HG03521 (cell line): ENCODE results near the gene CD7.

Experiments
- ATAC-seq: cut with Tn5 transposase; IDR thresholded peaks from one replicate; pipeline ENCODE4 v1.9.1; 2021; ENCODE audit warnings: mild to moderate bottlenecking, moderate library complexity; ENCODE audit not compliant: unreplicated experiment

Gene CD7

DNA sequence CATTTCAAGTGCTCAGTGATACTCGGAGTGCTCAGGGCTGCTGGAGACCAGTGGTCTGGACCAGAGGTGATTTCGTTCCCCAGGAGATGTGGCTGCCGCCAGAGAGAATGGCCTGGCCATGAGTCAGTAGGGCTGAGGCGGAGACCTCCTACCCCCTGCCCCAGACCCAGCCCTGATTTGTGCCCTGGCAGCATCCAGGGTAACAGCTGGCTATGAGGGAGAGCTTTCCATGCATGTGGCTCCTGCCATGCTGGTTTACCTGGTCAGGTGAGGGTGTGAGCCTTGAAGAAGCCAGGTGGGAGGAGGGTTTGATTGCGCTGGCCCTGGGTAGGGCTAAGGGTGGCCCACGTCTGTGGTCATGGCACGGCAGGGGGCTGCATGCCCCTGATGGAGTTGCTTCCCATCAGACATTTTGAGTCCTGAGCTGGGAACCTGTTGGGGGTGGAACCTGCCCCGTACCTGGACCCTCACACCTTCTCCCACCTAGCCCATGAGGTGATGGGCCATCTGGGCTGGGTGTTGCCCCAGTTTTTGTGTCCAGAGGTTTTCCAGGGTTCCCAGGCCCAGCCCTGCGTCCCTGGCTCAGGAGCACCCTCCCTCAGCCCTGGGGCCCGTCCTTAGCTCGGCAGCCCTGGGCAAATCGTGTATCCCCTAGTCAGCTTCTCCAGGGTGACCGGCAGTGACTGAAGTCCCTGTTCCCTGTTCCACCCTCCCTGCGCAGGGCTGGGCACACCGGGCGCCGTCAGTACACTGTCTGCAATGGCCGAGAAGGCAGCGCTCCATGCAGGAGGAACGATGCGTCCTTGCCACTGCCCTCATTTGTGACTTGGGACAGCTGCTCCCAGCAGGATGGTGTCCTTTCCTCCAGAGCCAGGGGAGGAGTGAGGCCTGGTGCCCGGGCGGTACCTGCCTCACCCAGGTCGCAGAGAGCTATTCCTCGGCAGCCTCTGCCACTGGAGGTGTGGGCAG, 34.9 kb downstream of the CD7 start:
- ATAC-seq: no peak

DNA sequence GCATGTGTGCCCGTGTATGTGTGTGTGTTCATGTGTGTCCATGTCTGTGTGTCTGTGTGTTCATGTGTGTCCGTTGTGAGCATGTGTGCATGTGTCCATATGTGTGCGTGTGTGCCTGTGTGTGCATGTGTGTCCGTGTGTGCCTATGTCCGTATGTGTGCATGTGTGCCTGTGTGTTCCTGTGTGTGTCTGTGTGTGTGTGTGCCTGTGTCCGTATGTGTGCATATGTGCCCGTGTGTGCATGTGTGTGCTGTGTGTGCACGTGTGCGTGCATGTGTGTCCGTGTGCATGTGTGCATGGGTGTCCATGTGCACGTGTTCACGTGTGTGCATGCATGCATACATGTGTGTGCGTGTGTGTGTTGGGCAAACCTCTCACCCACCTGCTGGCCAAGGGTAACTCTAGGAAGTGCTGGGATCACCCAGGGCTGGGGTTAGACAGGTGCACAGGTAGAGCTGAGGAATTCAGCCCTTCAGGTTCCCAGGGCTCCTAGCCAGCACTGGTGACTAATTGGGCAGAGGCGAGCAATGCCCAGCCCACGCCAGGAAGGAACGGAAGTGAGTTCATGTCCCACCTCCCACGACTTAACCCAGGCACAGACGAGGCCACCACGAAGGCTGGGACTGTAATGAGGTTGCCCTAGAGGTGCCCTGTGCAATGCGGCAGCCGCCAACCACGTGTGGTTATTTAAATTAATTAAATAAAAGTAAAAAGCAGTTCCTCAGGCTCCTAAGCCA, 35.7 kb downstream of the CD7 start:
- ATAC-seq: no peak

DNA sequence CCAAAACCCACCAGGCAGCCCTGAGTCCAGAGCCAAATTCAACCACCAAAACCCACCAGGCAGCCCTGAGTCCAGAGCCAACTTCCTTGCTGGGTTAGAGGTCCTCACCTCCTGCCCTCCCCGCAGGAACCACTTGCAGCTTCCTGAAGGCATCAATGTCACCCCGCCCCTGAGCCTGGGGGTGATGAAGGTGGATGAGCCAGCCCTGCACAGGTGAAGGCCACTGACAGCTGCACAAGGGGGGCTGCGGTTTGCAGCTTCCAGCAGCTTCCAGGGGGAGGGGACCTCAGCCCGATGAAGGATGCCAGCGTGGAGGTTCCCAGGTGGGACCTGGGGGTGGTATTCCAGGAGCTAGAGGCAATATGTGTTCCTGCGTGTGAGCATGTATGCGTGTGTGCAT, 36.3 kb downstream of the CD7 start:
- ATAC-seq: no peak

DNA sequence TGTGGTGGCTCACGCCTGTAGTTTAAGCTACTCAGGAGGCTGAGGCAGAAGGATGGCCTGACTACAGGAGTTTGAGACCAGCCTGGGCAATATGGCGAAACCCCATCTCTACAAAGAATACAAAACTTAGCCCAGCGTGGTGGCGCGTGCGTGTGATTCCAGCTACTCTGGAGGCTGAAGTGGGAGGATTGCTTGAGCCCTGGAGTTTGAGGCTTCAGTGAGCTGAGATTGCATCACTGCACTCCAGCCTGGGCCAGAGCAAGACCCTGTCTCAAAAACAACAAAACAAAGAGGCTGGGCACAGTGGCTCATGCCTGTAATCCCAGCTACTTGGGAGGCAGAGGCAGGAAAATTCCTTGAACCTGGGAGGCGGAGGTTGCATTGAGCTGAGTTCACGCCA, 36.9 kb downstream of the CD7 start:
- ATAC-seq: no peak

DNA sequence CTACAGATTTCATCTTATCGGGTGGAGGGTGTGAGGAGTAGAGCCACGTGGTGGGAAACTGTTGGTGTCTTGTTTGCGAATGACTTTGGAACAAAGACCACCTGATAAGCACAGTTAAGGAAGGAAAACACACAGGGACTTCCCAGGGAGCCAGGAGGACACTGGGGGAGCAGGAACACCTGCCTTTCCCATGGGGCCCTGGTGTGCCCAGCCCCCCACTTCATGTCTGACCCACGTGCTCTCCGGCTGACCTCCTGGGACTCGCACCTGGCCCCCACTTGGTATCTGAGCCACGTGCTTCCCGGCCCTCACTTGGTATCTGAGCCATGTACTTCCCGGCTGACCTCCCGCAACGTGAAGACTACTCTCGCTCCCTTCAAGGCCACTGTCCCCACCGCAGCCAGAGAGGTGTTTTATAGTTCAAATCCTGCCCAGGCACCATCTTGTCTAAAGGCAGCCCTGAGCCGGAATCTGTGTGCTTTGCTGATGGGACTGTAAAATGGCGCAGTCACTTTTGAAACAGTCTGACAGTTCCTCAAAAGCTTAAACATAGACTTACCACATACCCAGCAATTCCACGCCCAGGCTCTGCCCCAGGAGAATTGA, 38.5 kb downstream of the CD7 start:
- ATAC-seq: no peak

DNA sequence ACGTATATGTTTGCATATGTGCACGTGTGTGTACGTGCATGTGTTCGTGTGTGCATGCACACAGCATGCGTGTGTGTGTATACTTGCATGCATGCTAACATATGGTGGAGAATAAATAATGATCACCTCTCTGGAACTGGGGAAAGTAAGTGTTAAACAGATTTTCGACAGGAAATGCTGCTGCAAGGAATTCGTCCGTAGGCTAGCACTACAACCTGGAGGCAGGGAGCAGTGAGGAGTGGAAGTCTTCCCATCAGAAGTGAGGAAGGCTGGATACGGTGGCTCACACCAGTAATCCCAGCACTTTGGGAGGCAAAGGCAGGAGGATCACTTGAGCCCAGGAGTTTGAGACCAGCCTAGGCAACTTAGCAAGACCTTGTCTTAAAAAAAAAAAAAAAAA, 39.1 kb downstream of the CD7 start:
- no peak for ATAC-seq

DNA sequence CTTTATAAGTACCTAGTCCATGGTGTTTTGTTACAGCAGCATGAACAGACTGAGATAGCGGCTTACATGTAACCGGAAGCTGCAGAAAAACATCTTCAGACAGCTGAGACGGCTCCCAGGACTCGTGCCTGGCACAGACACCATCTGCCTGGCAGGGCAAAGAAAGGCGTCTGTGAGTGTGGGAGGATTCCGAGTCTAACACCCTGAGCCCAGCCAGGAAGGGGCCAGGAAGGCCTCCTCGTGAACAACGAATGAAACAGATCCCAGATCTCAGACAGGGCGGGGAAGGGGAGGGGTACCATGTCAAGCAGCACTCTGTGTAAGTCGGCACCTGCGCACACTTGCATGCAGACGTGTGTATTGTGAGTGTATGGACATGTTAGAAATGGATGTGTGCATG, 39.6 kb downstream of the CD7 start:
- ATAC-seq: no peak

DNA sequence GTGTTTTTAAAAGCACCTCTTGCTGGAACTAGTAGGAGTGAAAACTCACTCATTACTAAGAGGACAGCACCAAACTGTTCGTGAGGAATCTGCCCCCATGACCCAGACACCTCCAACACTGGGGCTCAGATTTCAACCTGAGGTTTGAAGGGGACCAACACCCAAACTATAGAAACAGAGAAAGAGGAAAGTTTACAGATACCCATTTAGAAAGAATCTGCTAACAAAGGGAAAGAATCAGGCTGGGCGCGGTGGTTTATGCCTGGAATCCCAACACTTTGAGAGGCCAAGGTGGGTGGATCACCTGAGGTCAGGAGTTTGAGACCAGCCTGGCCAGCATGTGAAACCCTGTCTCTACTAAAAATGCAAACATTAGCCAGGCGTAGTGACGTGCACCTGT, 40.5 kb downstream of the CD7 start:
- ATAC-seq: no peak

DNA sequence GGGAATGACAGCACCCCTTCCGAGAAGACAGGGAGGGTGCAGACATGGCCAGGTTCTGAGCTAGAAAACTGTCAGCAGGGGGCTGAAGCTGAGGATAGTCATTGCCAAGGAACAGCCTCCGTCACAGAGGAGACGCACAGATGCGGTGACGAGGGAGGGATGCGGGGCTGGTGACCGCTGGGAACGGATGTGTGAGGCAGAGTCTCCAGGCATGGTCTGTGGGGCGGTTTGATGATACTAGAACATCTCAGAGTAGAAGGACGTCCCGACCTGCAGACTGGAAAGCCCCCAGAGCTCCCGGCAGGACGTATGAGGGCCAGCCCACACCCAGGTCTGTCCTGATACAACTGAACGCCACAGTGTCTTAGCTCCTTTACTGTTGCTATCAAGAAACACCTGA, 42.1 kb downstream of the CD7 start:
- no peak for ATAC-seq

DNA sequence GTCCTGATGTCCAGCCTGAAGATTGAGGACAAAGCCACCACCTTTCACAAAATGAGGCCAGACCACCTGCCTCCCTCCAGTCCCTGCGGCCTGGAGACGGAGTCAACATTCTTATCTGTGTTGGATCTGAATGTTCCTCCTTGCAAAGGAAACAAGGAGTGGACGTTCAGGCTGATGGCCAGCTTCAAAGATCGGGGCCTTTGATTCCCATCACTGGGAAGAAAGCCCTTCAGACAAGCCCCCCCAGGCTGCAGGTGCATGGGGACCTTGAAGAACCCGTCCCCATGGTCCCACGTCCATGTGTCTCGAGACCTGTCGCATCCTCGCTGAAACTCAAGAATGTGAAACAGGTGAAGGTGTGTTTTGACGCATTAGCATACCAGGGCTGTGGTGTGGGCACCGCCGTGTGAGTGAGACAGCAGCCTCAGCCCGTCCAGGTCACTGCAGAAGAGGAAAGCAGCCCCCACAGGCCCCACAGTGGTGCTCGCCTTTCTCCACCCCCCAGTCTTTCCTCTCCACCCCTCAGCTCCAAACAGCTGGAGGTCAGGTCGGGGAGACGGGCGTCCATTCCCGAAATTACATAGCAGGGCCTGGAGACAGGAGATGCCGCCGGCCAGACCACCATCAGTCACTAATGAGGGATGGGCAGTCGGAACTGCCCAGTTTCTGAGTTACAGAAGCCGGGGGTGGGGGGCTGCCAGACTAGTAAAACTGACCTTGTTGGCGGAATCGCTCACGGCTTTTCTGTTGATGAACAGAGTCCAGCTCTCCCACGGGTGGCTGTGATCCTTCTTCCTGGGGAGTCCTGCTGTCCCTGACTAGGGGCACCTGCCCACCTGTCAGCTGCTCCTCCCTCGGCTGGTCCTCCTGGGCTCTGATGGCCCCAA, 43.0 kb downstream of the CD7 start:
- ATAC-seq: no peak

DNA sequence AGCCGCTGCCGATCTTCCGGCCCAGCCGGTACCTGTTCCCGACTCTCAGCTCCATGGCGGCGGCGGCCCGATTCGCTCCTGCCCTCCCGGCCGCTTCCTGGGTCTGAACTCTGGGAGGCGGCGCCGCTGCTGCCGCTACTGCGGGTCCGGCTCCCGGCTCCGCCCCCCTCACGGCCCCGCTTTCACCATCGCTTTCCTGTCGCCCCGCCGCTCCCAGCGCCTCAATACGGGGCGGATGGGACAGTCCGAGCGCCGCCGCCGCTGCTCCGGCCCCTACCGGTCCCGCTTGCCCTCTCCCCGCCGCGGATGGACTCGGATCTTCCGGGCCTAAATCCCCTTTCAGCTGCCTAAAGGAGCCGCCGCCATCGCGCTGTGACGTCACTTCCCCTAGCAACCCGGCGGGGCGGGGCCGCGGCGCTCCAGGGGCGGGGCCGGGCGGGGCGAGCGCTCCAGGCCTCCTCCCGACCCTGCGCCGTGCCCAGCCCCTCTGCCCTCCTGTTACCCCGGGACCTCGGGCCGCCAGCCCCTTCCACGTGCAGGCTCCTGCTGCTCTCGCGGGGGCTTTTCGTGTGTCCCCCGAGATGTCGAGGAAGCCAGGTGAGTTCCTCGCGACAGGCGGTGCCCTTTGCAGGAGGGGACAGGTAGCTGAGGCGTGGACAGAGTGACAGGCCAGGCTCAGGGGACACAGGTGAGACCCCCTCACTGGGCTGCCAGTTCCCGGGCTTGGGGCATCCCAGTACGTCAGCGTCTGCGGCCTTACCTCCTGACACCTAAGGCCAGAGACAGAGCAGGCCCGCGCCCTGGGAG, 43.9 kb downstream of the CD7 start, which contains the start of gene CSNK1D:
TSS of gene CSNK1D (minus strand) at position 374 of the 807 bp plus-strand sequence. CDS start at position 55, 319 bp downstream.
- ATAC-seq: peak; percentile 75

DNA sequence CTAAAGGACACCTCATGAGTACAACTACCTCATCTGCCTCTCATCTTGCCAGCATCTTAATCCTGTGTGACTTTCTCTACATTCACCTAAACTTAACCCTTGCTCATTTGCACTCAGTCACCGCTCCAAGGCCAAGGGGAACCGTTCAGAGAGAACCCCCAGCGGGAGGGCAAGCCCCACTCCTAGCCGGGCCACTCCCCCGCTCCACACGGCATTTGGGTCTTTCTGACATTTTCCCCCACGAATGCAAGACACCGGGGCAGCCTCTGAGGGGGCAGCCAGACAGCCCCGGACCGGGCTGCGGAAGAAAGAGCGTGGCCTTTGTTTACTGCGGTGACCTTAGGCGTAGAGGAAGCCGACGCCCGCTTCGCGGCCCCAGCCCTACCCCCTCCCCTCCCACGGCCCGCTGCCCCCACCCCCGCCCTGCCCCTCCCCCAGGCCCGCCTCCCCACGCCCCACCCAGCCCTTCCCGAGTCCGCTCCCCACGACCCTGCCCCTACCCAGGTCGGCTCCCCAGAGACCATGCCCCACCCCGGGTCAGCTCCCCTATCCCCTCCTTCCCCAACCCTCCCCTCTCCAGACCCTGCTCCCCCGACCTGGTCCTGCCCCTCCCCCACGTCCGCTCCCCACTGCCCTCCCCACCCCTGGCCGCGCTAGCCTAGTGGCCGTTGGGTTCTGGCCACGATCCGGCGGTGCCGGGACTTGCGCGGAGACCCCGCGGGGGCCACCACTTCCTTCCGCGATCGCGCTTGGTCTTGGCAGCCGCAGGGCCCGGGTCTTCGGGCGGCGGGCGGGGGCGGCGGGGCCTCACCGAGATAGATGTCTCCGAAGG, 44.7 kb downstream of the CD7 start:
- peak; percentile 3 for ATAC-seq

DNA sequence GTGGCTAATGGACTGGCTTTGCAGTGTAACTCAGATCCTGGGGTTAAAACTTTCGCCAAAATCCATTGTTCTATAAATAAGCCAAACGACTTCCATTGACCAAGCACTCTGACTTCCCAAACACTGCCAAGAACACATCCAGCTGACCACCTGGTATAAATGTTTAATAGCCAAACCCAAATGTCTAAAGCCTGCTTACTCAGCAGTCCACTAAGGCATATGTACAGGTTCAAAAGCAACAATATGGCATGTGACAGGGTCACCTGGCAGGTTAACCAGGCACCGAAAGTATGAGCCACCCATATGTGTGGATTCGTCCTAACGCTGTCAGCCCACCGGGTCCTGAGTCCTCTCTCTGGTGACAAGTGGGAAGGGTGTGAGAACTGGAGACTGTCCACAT, 46.0 kb downstream of the CD7 start:
- ATAC-seq: no peak

DNA sequence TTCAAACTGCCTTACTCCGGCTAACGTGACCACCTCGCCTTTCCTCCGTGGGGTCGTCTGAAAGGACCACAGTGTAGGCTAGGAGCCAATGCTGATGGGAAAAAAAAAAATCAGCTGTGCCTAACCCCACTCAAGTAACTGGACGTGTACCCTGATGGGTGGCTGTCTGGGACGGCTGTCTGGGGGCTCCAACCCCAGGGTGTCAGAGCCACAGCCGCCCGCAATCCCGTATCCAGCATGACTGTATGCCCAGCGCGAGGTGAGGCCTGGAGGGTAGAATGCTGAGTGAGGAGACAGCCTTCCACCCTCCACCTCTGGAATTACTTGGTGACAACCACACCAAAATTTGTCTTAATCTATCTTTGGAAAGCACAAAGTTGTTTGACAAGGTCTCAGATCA, 46.8 kb downstream of the CD7 start:
- ATAC-seq: no peak

DNA sequence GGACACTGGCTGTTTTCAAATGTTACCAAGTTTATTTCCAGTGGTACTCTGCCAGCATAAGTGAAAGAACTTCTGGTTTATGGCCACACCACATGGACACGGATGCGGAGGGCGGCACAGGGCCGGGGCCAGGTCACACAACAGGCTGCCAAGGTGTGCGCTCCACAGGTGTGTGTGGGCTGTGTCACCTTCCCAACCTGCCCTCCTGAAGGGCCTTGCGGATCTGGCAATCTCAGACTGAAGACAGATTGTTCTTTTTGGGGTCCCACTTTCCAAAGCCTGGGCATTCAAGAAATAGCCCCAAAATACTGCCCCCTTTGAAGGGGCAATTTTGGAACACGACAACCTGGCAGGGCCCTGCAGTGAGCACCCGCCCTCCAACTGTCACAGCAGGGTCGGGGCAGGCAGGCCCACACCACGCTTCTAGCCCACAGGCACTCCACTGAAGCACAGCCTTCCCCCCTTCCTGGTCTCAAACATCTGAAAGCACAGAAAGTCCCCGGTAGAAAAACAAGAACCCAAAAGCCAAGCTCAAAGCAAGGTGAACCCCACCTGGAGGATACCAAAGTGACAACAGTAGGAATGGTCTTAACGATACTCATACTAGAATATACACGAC, 47.4 kb downstream of the CD7 start:
- no peak for ATAC-seq

DNA sequence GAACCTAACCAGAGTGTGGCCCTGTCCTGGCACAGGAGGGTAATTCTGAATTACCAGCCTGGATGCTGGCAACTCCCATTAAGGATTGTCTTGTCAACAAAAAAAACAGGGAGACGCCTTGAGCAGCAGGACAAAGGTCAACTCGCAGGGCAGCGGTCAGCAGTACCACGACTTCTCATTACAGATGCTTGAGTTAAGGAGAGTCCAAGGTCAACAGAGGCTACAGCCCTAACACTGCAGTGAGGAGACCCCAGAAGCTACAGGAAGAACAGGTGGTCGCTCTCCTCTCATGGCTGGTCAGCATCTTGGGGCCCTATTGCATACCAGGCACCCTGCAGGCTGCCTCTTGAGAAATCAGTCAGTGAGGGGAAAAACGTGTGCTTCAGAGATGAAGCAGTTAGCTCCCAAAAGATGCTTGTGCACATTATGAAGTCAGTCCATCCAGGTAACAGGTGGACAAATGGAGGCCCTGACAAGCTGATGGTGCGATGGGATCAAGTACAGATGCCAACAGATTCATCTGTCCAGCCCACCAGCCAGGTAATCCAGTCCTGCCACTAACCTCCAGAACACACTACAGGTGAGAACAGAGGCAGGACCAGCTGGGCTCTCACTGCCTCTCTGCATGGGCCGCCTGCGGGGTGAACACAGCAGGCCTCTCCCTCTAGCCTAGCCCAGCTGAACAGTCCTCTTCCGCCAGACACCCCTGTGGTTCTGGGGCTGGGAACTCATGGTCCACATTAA, 48.1 kb downstream of the CD7 start:
- no peak for ATAC-seq

DNA sequence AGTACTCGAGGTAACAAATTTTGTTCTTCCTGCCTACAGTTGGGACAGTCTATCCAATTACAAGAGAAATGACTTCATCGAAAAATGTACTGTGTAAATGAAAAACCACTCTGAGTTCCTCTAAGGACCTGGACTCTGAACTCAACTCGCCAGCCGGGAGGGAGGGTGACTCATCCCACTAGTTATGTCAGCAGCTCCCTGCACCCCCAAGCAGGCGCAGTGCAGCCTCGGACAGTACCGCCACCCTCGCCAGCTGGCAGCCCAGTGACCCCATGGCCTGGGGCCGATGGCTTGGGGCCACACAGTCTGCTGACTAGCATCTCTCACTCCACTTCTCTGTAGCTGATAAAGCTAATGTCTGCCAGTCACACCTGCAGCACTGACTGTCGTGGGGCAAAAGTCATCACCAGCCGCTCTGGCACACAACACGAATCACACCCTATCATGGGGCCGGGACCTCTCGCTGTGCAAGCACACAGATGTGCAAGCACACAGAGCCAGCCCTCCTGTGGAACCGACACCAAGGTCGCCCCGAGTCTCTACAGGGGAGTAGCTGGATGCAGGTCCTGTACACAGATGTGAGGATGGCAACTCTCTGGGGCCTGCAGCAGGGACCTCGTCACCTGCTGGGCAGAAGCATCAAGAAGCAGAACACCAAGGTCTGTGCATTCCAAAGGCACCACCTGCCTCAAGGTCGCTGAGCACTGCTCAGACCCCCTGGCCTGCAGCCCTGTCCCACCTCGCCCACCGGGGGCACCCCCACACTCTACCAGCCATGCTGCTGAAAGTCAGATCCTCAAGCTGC, 49.6 kb downstream of the CD7 start:
- ATAC-seq: no peak
